Measurements from ENCODE around the gene ACTN2.

The ACTN2 gene

GRCh38 chr1:236728752-236729151 is 42.5 kb downstream of the ACTN2 start:
- H2AFZ ChIP-seq (ENCODE audit: low read depth, low read length), result no peak overlapping the region
- no peaks in the 10 kb centered on the region for H3K27me3 ChIP-seq (ENCODE audit: insufficient read depth, low read length)
- no peaks in the 10 kb centered on the region for H3K36me3 ChIP-seq (ENCODE audit: insufficient read depth, low read length)
- H3K4me1 ChIP-seq (ENCODE audit: insufficient read depth, low read length), result no peaks in the 10 kb centered on the region
- H3K4me3 ChIP-seq (ENCODE audit: low read length), result no peak overlapping the region
- no peaks in the 10 kb centered on the region for H3K9me3 ChIP-seq (ENCODE audit: low read length)

DNA sequence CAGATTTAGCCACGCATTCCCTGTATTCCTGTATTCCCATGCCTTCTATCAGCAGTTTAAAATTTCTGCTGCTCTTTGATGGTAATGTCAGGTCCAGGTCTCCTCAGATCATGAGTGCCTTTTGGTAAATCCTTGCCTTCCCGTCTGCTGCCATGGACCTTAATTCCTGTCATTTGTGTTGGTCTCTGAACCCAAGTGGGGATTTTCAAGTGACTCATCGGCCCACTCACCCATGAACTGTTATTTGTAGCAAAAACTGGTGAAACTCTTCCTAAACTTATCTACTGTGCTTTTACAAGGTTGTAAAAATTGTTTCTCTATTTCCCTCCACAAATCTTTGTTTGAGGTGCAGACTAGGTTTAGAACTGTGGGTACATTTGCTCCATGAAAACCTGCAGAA is 47.4 kb downstream of the ACTN2 start:
- no peaks in the 10 kb centered on the region for H3K36me3 ChIP-seq (ENCODE audit: insufficient read depth, low read length)
- H3K27me3 ChIP-seq (ENCODE audit: insufficient read depth, low read length), result no peaks in the 10 kb centered on the region
- H3K4me3 ChIP-seq (ENCODE audit: low read length), result no peak overlapping the region
- H3K9me3 ChIP-seq (ENCODE audit: low read length), result no peaks in the 10 kb centered on the region
- H3K4me1 ChIP-seq (ENCODE audit: insufficient read depth, low read length), result no peaks in the 10 kb centered on the region
- H2AFZ ChIP-seq (ENCODE audit: low read depth, low read length), result no peak overlapping the region

- no peaks in the 10 kb centered on the region for H3K4me1 ChIP-seq (ENCODE audit: insufficient read depth, low read length)
- H2AFZ ChIP-seq (ENCODE audit: low read depth, low read length), result no peak overlapping the region
- no peaks in the 10 kb centered on the region for H3K9me3 ChIP-seq (ENCODE audit: low read length)
- H3K27me3 ChIP-seq (ENCODE audit: insufficient read depth, low read length), result no peaks in the 10 kb centered on the region
- no peaks in the 10 kb centered on the region for H3K36me3 ChIP-seq (ENCODE audit: insufficient read depth, low read length)
- no peak overlapping the region for H3K4me3 ChIP-seq (ENCODE audit: low read length)
Measured at GRCh38 chr1:236734141-236734765, 48.0 kb downstream of the ACTN2 start.

DNA sequence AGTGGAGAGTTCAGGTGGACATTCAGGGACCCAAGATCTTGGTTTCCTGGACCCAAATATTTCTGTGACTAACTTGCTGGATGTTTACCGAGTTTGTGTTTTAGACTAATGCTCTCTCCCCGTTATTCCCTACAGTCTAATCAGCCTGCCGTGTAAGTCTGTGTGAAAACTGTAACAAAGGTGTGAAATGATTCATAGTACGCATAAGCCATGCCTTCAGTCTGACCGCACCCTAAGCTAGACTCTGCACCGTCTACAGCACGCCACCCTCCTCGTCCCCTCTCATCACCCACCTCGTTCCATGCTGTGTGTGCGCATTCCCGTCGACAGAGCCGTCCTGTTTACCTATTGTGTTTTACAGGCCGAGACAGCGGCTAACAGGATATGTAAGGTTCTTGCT is 50.5 kb downstream of the ACTN2 start:
- Histone ChIP-seq H3K4me1 (ENCODE audit: insufficient read depth, low read length) (no peaks in the 10 kb centered on the region), H3K4me3 (ENCODE audit: low read length) (no peak overlapping the region), H3K36me3 (ENCODE audit: insufficient read depth, low read length) (no peaks in the 10 kb centered on the region), H3K9me3 (ENCODE audit: low read length) (no peaks in the 10 kb centered on the region), H2AFZ (ENCODE audit: low read depth, low read length) (no peak overlapping the region), H3K27me3 (ENCODE audit: insufficient read depth, low read length) (no peaks in the 10 kb centered on the region)

DNA sequence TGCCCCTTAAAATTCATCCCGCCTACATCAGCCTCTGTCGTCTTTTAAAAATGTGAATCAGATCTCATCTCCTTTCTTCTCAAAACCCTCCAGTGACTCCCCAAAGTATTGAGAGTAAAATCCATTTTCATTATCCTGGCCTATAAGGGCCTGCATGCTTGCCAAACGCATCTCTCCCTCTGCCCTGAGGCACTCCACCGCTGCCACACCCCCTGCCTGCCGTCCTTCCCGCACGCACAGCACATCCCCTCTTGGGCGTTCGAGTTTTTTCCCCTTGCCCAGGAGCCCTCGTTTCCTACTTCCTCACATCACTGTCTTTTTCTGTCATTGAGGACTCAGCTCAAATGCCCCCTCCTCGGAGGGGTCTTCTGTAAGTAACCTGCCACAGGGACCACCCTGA is 55.5 kb downstream of the ACTN2 start:
- Histone ChIP-seq H2AFZ (ENCODE audit: low read depth, low read length) (no peak overlapping the region), H3K27me3 (ENCODE audit: insufficient read depth, low read length) (no peaks in the 10 kb centered on the region), H3K9me3 (ENCODE audit: low read length) (no peaks in the 10 kb centered on the region), H3K4me1 (ENCODE audit: insufficient read depth, low read length) (no peaks in the 10 kb centered on the region), H3K36me3 (ENCODE audit: insufficient read depth, low read length) (no peaks in the 10 kb centered on the region), H3K4me3 (ENCODE audit: low read length) (no peak overlapping the region)

DNA sequence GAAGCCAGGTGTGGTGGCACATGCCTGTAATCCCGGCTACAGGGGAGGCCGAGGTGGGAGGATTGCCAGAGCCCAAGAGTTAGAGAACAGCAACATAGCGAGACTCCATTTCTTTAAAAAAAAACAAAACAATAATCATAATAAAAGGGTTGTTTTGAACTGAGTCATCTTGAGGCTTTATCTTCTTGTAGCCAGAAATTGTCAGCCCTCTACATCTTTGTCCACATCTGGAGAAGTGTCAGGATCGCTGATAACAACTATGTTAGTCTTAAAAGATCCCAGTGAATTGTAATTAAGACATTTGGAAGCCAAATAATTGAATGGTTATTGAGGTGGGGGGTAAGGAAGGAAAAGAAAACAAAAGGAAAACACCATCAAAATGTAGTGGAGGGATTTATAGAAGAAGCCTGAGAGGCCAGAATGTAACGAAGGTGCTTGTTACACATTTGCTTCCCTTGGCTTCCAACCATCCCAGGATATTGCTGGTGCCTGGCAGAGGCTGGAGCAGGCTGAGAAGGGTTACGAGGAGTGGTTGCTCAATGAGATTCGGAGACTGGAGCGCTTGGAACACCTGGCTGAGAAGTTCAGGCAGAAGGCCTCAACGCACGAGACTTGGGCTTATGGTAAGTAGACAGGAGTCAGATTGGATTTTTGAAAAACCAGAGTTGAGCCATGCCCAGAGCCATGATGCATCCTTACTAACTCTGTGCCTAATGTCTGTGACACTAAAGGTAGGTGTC is 56.3 kb downstream of the ACTN2 start:
- H3K36me3 ChIP-seq (ENCODE audit: insufficient read depth, low read length), result no peaks in the 10 kb centered on the region
- H3K4me1 ChIP-seq (ENCODE audit: insufficient read depth, low read length), result no peaks in the 10 kb centered on the region
- H3K27me3 ChIP-seq (ENCODE audit: insufficient read depth, low read length), result no peaks in the 10 kb centered on the region
- H3K4me3 ChIP-seq (ENCODE audit: low read length), result no peak overlapping the region
- no peaks in the 10 kb centered on the region for H3K9me3 ChIP-seq (ENCODE audit: low read length)
- no peak overlapping the region for H2AFZ ChIP-seq (ENCODE audit: low read depth, low read length)

DNA sequence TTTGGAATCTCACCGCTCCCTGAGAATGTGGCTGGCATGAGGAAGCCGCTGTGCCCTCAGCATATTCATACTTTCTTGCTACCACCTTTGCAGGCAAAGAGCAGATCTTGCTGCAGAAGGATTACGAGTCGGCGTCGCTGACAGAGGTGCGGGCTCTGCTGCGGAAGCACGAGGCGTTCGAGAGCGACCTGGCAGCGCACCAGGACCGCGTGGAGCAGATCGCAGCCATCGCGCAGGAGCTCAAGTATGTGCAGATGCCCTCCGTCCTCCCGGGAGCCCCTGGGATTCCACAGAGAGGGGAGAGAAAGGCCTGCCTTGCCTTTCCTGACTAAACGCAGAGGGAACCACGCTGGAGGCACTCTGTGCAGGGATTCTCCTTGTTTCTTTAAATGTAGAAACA is 58.2 kb downstream of the ACTN2 start:
- Histone ChIP-seq H3K36me3 (ENCODE audit: insufficient read depth, low read length) (no peaks in the 10 kb centered on the region), H3K4me3 (ENCODE audit: low read length) (no peak overlapping the region), H3K9me3 (ENCODE audit: low read length) (no peaks in the 10 kb centered on the region), H3K4me1 (ENCODE audit: insufficient read depth, low read length) (no peaks in the 10 kb centered on the region), H2AFZ (ENCODE audit: low read depth, low read length) (no peak overlapping the region), H3K27me3 (ENCODE audit: insufficient read depth, low read length) (no peaks in the 10 kb centered on the region)

- Histone ChIP-seq H3K4me3 (ENCODE audit: low read length) (no peak overlapping the region), H3K27me3 (ENCODE audit: insufficient read depth, low read length) (no peaks in the 10 kb centered on the region), H3K36me3 (ENCODE audit: insufficient read depth, low read length) (no peaks in the 10 kb centered on the region), H3K9me3 (ENCODE audit: low read length) (no peaks in the 10 kb centered on the region), H3K4me1 (ENCODE audit: insufficient read depth, low read length) (no peaks in the 10 kb centered on the region), H2AFZ (ENCODE audit: low read depth, low read length) (no peak overlapping the region)
Measured at GRCh38 chr1:236746785-236747184, 60.5 kb downstream of the ACTN2 start.

DNA sequence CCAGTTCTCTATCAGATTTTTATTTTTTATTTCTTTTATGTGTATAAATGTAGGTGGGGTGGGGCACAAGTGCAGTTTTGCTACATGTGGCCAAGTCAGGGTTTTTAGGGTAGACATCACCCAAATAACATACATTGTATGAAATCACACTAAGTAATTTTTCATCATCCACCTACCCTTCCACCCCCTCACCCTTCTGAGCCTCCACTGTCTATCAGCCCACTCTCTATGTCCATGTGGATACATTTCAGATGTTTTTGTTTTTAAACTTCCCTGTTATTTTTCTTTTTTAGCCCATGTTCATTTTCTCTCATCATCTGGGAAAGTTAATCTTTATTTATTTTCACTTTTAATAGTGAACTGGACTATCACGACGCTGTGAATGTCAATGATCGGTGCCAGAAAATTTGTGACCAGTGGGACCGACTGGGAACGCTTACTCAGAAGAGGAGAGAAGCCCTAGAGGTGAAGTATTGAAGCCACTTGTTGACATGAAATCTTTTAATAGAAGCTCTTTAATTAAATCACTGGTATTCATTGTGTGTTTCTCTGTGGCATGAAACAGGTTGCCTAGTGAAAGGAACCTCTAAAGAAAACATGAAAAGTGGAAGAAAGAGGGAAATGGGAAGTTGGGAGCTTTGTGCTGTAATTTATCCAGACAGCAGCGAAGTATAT is 61.1 kb downstream of the ACTN2 start:
- no peak overlapping the region for H3K4me3 ChIP-seq (ENCODE audit: low read length)
- no peaks in the 10 kb centered on the region for H3K36me3 ChIP-seq (ENCODE audit: insufficient read depth, low read length)
- H2AFZ ChIP-seq (ENCODE audit: low read depth, low read length), result no peak overlapping the region
- H3K9me3 ChIP-seq (ENCODE audit: low read length), result no peaks in the 10 kb centered on the region
- H3K27me3 ChIP-seq (ENCODE audit: insufficient read depth, low read length), result no peaks in the 10 kb centered on the region
- H3K4me1 ChIP-seq (ENCODE audit: insufficient read depth, low read length), result no peaks in the 10 kb centered on the region

DNA sequence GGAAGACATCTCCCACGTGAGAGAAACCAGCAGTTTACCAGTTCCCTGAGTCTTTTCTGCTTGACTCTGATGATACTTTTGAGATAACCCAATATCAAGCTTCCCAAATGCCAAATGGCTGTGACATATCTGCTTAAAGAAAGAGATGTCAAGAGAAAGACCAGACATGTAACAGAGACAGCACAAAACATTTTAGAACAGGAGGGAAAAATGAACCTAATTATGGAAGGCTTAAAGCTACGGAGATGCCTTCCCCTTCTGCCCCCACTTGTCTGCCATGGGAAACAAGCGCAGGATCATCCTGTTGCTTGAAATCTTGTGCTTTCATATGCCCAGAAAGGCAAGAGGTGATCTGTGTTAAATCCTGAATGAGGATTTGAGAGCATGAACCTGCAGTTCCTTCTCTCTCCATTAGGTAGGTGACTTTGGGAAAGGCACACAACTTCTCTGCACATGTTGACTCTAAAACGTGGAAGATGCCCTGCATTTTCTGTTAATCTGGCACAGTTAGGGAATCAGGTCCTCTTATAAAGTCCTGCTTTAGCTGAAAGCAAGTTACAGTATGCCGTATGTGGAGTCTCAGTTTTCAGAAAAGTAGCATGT is 62.1 kb downstream of the ACTN2 start:
- no peak overlapping the region for H2AFZ ChIP-seq (ENCODE audit: low read depth, low read length)
- H3K36me3 ChIP-seq (ENCODE audit: insufficient read depth, low read length), result no peaks in the 10 kb centered on the region
- no peaks in the 10 kb centered on the region for H3K9me3 ChIP-seq (ENCODE audit: low read length)
- H3K4me1 ChIP-seq (ENCODE audit: insufficient read depth, low read length), result no peaks in the 10 kb centered on the region
- H3K4me3 ChIP-seq (ENCODE audit: low read length), result no peak overlapping the region
- no peaks in the 10 kb centered on the region for H3K27me3 ChIP-seq (ENCODE audit: insufficient read depth, low read length)

DNA sequence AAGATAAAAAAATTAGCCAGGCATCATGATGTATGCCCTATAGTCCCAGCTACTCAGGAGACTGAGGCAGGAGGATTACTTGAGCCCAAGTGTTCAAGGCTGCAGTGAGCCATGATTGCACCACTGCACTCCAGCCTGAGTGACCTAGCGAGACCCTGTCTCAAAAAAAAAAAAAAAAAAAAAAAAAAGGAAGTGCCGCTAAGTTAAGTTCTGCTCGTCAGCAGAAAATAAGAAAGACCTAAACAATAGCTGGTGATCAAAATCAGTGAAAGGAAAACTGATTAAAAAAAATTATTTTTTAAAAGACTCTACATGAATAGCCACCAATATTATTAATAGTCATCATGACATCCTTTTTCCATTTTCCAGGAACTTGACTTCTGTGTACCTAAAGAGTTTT is 64.6 kb downstream of the ACTN2 start:
- Histone ChIP-seq H3K27me3 (ENCODE audit: insufficient read depth, low read length) (no peaks in the 10 kb centered on the region), H3K36me3 (ENCODE audit: insufficient read depth, low read length) (no peaks in the 10 kb centered on the region), H3K4me1 (ENCODE audit: insufficient read depth, low read length) (no peaks in the 10 kb centered on the region), H2AFZ (ENCODE audit: low read depth, low read length) (no peak overlapping the region), H3K9me3 (ENCODE audit: low read length) (no peaks in the 10 kb centered on the region), H3K4me3 (ENCODE audit: low read length) (no peak overlapping the region)

GRCh38 chr1:236751385-236751784 is 65.1 kb downstream of the ACTN2 start:
- Histone ChIP-seq H3K4me1 (ENCODE audit: insufficient read depth, low read length) (no peaks in the 10 kb centered on the region), H3K27me3 (ENCODE audit: insufficient read depth, low read length) (no peaks in the 10 kb centered on the region), H3K36me3 (ENCODE audit: insufficient read depth, low read length) (no peaks in the 10 kb centered on the region), H3K4me3 (ENCODE audit: low read length) (no peak overlapping the region), H2AFZ (ENCODE audit: low read depth, low read length) (no peak overlapping the region), H3K9me3 (ENCODE audit: low read length) (no peaks in the 10 kb centered on the region)

- H2AFZ ChIP-seq (ENCODE audit: low read depth, low read length), result no peak overlapping the region
- no peaks in the 10 kb centered on the region for H3K36me3 ChIP-seq (ENCODE audit: insufficient read depth, low read length)
- H3K27me3 ChIP-seq (ENCODE audit: insufficient read depth, low read length), result no peaks in the 10 kb centered on the region
- no peaks in the 10 kb centered on the region for H3K4me1 ChIP-seq (ENCODE audit: insufficient read depth, low read length)
- no peak overlapping the region for H3K4me3 ChIP-seq (ENCODE audit: low read length)
- no peaks in the 10 kb centered on the region for H3K9me3 ChIP-seq (ENCODE audit: low read length)
Measured at GRCh38 chr1:236751935-236752334, 65.6 kb downstream of the ACTN2 start.
